Uterus (tissue), 2 donors: ENCODE data around the gene ATAD1.

Source experiments
- CTCF ChIP-seq, 4 experiments: fragments of 200-600 bp in 2 of 4; fragments of 450-650 bp in 2 of 4; sonication (generic) in 2 of 4; IDR thresholded peaks; one replicate each; pipeline ENCODE4 v1.5.1; 2016 to 2019; ENCODE audit warnings: antibody characterized with exemption in 4 of 4, mild to moderate bottlenecking in 2 of 4, moderate library complexity in 1 of 4
- POLR2A ChIP-seq, 2 donors: fragments of 450-650 bp; IDR thresholded peaks; one replicate each; pipeline ENCODE4 v1.6.1; 2016; ENCODE audit warnings: antibody characterized with exemption in 2 of 2, mild to moderate bottlenecking in 1 of 2, moderate library complexity in 1 of 2

GRCh38 chr10:87776328-87776727 lies 41.7 kb downstream of the ATAD1 start:
- TF ChIP-seq CTCF (IDR thresholded peaks at IDR 0.05) (no peak), POLR2A (IDR thresholded peaks at IDR 0.05) (no peak)
